ENCODE measurements around the gene GAREM1. TPM values are rescaled to one million over a fixed set of nuclear protein-coding genes. Genes with fewer than 3 reads are reported as not detected.

The GAREM1 gene
- total and polyA plus RNA-seq, 9 of the 15 experiments (the other 6 are each of a cell fraction or from before 2014, with no cell fraction given) = 0.03 to 0.33 (median 0.07) TPM; not detected in 1

DNA sequence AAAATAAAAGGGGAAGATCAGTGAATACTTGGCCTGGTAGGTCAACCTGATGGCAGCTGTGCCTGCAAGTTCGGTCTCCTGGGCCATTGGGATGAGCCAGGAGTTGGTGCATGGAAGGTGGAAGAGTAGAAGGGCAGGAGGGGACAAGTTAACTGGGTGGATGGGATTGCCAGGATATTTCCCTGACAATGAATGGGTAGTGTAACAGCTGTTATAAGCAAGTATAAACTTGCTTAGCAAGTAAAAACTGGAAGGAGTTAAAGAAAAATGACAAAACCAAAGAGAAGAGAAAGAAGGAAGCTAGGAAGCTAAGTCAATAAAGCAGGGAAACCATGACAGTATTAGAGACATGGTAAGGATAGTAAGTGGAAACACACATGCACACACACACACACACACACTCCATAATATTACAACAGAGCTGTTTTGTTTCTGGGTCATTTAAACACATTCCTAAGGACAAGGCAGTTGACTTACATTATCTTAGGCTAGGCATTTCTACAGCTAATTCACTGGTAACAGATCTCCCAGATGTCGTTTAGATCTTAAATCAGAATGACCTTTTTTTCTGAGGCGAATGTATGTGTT is 251.2 kb downstream of the GAREM1 start:
- CTCF ChIA-PET (ENCODE audit: low intra/inter-chr PET ratio) = no interaction called here

DNA sequence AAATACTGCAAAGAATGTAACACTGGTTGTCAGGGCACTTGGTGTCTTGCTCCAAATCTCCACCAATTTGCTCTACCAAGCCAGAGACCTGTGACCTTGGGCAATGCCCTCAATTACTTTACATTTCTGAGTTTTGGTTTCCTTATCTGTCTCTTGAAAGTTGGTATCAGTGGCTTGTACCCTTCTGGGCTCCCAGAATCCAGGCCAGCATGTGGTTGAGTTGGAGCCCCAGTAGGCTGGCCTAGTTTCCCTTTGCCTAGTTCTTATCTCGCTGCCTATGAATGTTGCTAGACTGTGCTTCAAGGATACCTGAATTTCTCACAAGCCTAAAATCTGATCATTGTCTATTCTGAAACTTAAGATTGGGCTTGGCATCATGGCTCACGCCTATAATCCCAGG is 254.3 kb downstream of the GAREM1 start:
- H3K9me1 ChIP-seq (ENCODE audit: control insufficient read depth, insufficient read depth, low read length) = no peaks in the 10 kb centered on the region
- H3K4me2 ChIP-seq (ENCODE audit: insufficient read depth, low read length) = no peak overlapping the region
- H3K9ac ChIP-seq (ENCODE audit: insufficient read depth in 1 of 2, low read depth in 2 of 2, low read length in 2 of 2) = no peak overlapping the region
- intact Hi-C loops (cut with micrococcal nuclease) (no loop called here), in situ Hi-C loops (cut with MboI) (no loop called here)
- no peaks in the 10 kb centered on the region for H4K20me1 ChIP-seq (replicated peaks; ENCODE audit: control insufficient read depth, insufficient read depth, low read length)
- no peaks in the 10 kb centered on the region for H3K27me3 ChIP-seq (ENCODE audit: control insufficient read depth in 2 of 2, insufficient read depth in 2 of 2, low read length in 2 of 2)
- DNase-seq (ENCODE audit: extremely low read depth in 1 of 4, low spot score in 3 of 4) (no peak), FAIRE-seq (no peak), ATAC-seq (no peak)
- no peaks in the 10 kb centered on the region for H3K36me3 ChIP-seq (ENCODE audit: control insufficient read depth, insufficient read depth, low read length)
- ChIA-PET CTCF (ENCODE audit: low intra/inter-chr PET ratio) (no interaction called here), POLR2A (no interaction called here)
- H3K4me1 ChIP-seq (replicated peaks in 1 of 2; ENCODE audit: control insufficient read depth in 2 of 2, insufficient read depth in 2 of 2, low read length in 2 of 2) = no peaks in the 10 kb centered on the region
- no peak overlapping the region for H2AFZ ChIP-seq (ENCODE audit: low read depth, low read length)
- no peaks in the 10 kb centered on the region for H3K79me2 ChIP-seq (ENCODE audit: control insufficient read depth, insufficient read depth, low read length)
- H3K4me3 ChIP-seq = no peak overlapping the region
- H3K27ac ChIP-seq (ENCODE audit: extremely low read depth, low read depth, low read length) = no peak overlapping the region
- 0% methylated on average over 2 of the region's 2 CpGs for WGBS (ENCODE audit: insufficient coverage, low coverage, missing lambda C conversion rate)
- no peaks in the 10 kb centered on the region for H3K9me3 ChIP-seq (replicated peaks; ENCODE audit: control insufficient read depth, insufficient read depth, low read depth, low read length)
- BruUV-seq (replicated peaks) = no TSS peak
- TF ChIP-seq ZNF121 (CRISPR knock-in tag; conservative IDR thresholded peaks at IDR 0.05) (no peak), EP300 (IDR thresholded peaks at IDR 0.05; ENCODE audit: low read length) (no peak), KLF16 (IDR thresholded peaks at IDR 0.05) (no peak), NFIX (CRISPR knock-in tag; IDR thresholded peaks at IDR 0.05; ENCODE audit: low read depth) (no peak), HDAC8 (tag; IDR thresholded peaks at IDR 0.05) (no peak), ZNF436 (CRISPR knock-in tag; IDR thresholded peaks at IDR 0.05) (no peak), EHMT2 (IDR thresholded peaks at IDR 0.05) (no peak), FOXP1 (CRISPR knock-in tag; IDR thresholded peaks at IDR 0.05) (no peak), MTA2 (IDR thresholded peaks at IDR 0.05; ENCODE audit: low read depth) (no peak), CREB1 (IDR thresholded peaks at IDR 0.05) (no peak), CREB1 (CRISPR knock-in tag; IDR thresholded peaks at IDR 0.05) (no peak), BCOR (IDR thresholded peaks at IDR 0.05) (no peak), KDM4B (IDR thresholded peaks at IDR 0.05; ENCODE audit: borderline replicate concordance in 2 of 2, low read depth in 1 of 2) (no peak)
- TF ChIP-seq, protein P1, sequence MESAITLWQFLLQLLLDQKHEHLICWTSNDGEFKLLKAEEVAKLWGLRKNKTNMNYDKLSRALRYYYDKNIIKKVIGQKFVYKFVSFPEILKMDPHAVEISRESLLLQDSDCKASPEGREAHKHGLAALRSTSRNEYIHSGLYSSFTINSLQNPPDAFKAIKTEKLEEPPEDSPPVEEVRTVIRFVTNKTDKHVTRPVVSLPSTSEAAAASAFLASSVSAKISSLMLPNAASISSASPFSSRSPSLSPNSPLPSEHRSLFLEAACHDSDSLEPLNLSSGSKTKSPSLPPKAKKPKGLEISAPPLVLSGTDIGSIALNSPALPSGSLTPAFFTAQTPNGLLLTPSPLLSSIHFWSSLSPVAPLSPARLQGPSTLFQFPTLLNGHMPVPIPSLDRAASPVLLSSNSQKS (CRISPR knock-in tag; IDR thresholded peaks at IDR 0.05) = no peak

More for the DNA sequence above, 251.2 kb downstream of the GAREM1 start:
- Histone ChIP-seq H4K20me1 (replicated peaks; ENCODE audit: control insufficient read depth, insufficient read depth, low read length) (no peaks in the 10 kb centered on the region), H3K27me3 (ENCODE audit: control insufficient read depth in 2 of 2, insufficient read depth in 2 of 2, low read length in 2 of 2) (no peaks in the 10 kb centered on the region), H3K4me1 (replicated peaks in 1 of 2; ENCODE audit: control insufficient read depth in 2 of 2, insufficient read depth in 2 of 2, low read length in 2 of 2) (no peaks in the 10 kb centered on the region), H3K4me2 (ENCODE audit: insufficient read depth, low read length) (no peak overlapping the region), H3K9me1 (ENCODE audit: control insufficient read depth, insufficient read depth, low read length) (no peaks in the 10 kb centered on the region), H3K36me3 (ENCODE audit: control insufficient read depth, insufficient read depth, low read length) (no peaks in the 10 kb centered on the region), H3K27ac (ENCODE audit: extremely low read depth, low read depth, low read length) (no peak overlapping the region), H3K9ac (ENCODE audit: insufficient read depth in 1 of 2, low read depth in 2 of 2, low read length in 2 of 2) (no peak overlapping the region), H3K9me3 (replicated peaks; ENCODE audit: control insufficient read depth, insufficient read depth, low read depth, low read length) (no peaks in the 10 kb centered on the region), H3K4me3 (no peak overlapping the region), H2AFZ (ENCODE audit: low read depth, low read length) (no peak overlapping the region), H3K79me2 (ENCODE audit: control insufficient read depth, insufficient read depth, low read length) (no peaks in the 10 kb centered on the region)
- no peak for DNase-seq (ENCODE audit: extremely low read depth in 1 of 4, low spot score in 3 of 4)
- intact Hi-C loops (cut with micrococcal nuclease) = no loop called here
- in situ Hi-C loops (cut with MboI) = no loop called here
- no TSS peak for BruUV-seq (replicated peaks)
- ATAC-seq = no peak
- WGBS (ENCODE audit: insufficient coverage, low coverage, missing lambda C conversion rate) = 0% methylated on average over 3 of the region's 3 CpGs
- no peak for TF ChIP-seq SMAD3 (CRISPR knock-in tag; conservative IDR thresholded peaks at IDR 0.05)
- POLR2A ChIA-PET = no interaction called here
- no peak for FAIRE-seq
